NCI-H774 (cell line): Measurements from ENCODE around the gene BCAS1.

ENCODE experiments used
- DNase-seq: peaks from one replicate; lab custom pipeline; 2025; lab: John Stamatoyannopoulos, UW

Gene BCAS1

GRCh38 chr20:54048481-54048880, 21.9 kb downstream of the BCAS1 start:
- no peak for DNase-seq

GRCh38 chr20:54047720-54048119, 22.7 kb downstream of the BCAS1 start:
- no peak for DNase-seq

- DNase-seq = no peak
These were observed 23.3 kb downstream of the BCAS1 start for GRCh38 chr20:54047048-54047447.

DNA sequence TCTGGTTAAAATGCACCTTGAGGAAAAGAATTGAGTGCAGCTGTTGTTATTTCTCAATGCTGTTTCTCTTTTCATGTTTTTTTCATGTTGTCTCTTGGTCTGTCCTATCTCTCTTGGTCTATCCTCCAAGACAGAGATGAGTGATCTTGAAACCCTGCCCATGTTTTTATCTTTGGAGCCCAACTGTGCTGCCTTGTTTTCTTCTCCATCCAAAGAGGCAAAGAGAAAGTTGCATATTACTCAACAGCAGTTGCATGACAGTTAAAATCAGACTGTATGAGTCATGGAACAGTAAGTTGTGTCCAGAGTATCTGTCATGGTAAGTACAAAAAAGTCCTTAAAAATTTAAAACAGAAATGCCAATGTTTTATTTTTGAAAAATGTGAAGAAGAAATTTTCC, 26.2 kb downstream of the BCAS1 start:
- DNase-seq = no peak

GRCh38 chr20:54043076-54043967, 27.1 kb downstream of the BCAS1 start:
- no peak for DNase-seq

GRCh38 chr20:54042021-54042420, 28.4 kb downstream of the BCAS1 start:
- no peak for DNase-seq

GRCh38 chr20:54041336-54041735, 29.1 kb downstream of the BCAS1 start:
- no peak for DNase-seq

- no peak for DNase-seq
These were observed 29.9 kb downstream of the BCAS1 start for GRCh38 chr20:54040531-54040930.

DNA sequence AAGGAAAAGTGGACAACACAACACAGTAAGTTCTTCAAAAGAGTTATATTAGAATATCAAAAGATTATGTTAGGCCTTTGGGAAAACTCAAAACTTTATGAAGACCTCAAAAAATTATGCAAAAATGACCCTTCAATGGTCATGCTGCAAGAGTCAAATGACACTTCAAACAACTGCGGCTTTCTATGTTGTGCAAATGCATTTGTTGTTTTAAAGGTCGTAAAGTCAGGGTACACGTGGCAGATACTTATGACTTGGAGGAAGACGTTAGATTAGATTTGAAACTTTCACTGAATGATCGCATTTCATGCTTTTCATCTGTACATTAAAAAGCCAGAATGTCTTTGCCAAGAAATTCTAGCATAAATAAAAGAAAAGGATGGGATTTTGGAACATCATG, 31.4 kb downstream of the BCAS1 start:
- no peak for DNase-seq

- DNase-seq = no peak
These were observed 32.9 kb downstream of the BCAS1 start for GRCh38 chr20:54037525-54037924.

DNA sequence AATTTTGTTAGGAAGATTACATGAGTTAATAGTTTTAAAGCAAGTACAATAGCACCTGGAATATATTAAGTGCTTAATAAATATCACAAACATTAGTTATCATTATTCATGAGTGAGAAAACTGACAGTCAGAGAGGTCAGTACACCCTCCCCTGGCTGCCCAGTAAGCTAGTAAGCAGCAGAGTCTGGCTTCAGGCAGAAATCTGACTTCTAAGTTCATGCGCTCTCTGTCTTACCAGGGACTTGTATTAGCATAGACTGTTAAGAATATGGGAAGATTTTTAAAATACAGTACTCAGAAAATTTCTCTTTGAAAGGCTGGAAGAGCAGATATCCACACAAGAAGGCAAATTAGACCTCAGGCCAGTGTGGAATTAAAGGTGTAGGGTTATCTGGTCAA, 40.8 kb downstream of the BCAS1 start:
- DNase-seq = no peak

GRCh38 chr20:54029176-54029575, 41.2 kb downstream of the BCAS1 start:
- DNase-seq = no peak

DNA sequence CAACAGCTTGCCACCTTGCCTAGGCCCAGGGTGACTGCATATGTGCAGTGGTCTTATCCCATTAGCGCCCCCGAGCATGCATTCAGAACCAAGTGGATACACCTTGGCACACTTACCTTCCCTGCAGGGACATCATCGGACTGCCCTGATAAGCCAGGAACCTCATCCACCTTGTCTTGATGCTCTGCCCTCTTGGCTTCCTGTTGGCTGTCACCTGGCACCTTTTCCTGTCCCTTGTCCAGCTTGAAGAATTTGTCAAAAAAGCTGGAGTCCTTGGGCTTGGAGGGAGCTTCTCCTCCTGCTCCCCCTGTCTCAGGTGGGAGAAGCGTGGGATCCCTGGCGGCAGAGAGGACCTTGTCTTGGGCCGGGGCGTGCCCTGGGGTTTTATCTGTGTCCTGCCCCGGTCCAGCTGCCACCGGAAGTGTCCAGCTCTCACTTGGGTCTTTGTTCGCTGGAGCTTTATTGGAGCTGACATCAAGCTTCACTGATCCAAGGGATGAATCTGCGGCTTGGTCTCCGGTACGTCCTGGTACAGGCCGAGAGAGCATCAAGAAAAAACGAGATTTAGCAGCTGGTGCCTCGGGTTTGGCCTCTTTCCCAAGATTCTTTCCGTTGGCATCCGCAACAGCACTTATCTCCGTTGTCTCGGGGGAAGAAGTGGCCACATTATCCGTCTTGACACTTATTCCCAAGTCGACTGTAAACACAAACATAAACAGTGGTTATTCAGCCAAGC, 42.0 kb downstream of the BCAS1 start:
- DNase-seq = no peak

GRCh38 chr20:54027704-54028103, 42.7 kb downstream of the BCAS1 start:
- DNase-seq = no peak

GRCh38 chr20:54026295-54027064, 43.9 kb downstream of the BCAS1 start:
- DNase-seq = no peak

- DNase-seq = no peak
These were observed 45.1 kb downstream of the BCAS1 start for GRCh38 chr20:54025251-54025771.

DNA sequence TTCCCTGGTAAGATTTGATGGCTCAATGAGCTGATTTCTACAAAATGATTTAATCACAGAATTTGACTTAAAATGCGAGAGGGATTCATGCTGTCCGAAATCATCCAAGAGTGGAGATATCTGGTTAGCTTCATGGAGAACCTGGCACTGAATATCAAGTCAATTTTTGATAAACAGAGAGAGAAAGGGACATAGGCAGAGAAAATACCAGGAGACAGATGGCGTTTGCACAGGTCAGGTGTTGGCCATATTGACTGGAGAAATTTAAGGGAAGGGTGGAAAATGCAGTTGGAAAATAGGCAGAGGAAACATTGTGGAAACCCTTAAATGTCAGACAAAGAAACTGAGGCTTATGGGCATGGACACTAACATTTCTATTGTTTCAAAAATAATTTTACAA, 47.0 kb downstream of the BCAS1 start:
- no peak for DNase-seq

- DNase-seq = no peak
These were observed 48.8 kb downstream of the BCAS1 start for GRCh38 chr20:54021446-54022235.

- no peak for DNase-seq
These were observed 49.5 kb downstream of the BCAS1 start for GRCh38 chr20:54020868-54021267.

GRCh38 chr20:54020348-54020747, 50.0 kb downstream of the BCAS1 start:
- no peak for DNase-seq

DNA sequence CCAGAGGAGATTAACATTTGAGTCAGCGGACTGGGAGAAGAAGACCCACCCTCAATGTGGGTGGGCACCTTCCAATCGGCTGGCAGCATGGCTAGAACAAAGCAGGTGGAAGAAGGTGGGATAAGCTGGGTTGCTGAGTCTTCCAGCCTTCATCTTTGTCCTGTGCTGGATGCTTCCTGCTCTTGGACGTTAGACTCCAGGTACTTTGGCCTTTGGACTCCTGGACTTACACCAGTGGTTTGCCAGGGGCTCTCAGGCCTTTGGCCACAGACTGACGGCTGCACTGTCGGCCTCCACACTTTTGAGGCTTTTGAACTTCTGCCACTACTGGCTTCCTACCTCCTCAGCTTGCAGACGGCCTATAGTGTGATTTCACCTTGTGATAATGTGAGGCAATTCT, 50.8 kb downstream of the BCAS1 start:
- DNase-seq = no peak

DNA sequence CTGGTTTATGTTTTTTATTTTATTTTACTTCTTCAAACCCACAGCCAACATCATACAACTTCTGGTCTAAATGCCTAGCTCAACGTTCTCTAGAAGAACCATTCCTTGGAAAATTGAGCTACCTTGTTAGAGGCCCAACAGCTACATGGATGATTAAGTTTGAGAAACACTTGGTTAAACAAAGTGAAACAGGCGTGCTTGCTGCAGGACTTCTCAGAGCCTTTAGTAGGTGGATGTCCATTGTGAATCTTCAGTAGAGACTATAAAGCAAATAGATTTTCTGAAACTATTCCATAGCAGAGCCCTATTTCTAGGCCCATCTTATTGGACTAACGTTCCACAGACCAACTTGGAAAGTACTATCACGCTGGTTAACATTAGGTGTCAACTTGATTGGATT, 51.3 kb downstream of the BCAS1 start:
- no peak for DNase-seq
